ENCODE measurements around the gene NTN5.
"Not testable (repeated sequence)": the region's sequence is repeated elsewhere in the genome, so short reads cannot be mapped to it uniquely, and the experiment has no call there.

Gene NTN5

DNA sequence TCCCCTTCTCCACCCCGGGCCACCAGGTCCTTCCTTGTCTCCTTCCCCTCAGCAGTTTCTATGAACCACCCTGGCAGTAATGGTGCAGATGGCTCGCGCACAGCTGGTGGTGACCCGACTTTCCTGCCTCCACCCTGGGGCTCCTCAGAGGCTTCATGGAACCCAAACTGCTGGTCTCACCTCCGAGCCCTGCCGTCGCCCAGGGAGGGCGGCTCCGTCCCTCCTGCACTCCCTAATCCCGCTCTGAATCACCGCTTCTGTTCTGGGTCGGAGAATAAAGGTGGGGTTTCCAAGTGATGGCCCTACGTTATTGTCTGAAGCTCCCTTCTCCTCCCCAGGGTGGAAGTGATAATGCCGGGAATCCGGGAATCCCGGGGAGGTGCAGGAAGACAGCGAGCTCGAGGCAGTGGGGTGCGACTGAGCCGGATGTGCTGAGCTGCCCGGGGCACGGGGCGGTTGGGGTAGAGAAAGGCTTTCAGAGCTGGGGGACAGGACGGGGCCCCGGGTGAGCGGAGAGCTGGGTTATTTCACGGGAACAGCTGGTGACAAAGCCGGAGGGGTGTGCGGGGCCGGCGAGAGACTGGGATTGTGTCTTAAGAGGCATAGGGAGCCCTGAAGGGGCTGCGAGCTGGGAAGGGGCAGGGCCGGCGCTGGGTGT, 23.7 kb upstream of the NTN5 start:
- no peak for DNase-seq

DNA sequence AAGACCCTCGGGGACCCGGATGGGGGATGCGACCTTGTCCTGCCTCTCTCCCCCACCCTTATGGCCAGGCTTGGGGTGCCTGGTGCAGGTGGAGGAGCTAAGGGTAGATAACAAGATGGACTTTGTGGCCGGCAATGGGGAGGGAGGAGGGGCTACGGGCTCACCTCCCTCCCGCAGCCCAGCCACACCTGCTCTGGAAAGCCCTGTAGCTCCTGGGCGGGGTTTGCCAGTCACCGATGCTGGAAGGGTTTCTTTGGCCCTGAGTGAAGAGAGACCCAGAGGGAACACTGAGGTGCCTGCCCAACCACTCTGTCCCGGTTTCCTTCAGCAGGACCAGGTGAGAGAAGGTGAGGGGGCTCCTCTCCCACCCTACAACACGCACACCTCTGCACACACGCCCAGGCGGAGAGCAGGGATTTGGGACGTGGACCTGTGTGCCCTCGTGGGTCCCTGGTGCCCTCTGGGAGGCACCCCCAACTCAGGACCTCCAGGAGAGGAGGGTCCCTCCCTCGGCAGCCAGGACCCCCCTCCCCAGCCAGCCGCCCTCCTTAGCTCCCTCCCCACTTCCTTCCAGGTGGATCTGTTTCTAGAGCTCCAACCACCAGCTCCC, 23.0 kb upstream of the NTN5 start, which contains the start of gene FUT2:
TSS of gene FUT2 (plus strand) at position 229 of the 610 bp plus-strand sequence. CDS start 6,986 bp downstream, outside the sequence.
- no peak for DNase-seq

DNA sequence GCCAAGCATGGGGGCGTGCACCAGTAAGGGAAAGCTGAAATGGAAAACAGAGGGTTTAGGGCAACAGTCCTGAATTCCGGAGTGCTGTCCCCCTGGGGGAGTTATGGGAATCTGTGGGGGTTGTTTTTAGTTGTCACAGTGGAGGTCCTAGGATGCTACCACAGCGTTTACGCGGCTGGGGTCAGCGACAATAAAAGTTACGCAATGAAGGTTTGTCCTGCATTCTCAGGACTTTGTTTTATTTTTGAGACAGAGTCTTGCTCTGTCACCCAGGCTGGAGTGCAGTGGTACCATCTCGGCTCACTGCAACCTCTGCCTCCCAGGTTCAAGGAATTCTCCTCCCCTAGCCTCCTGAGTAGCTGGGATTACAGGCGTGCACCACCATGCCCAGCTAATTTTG, 20.8 kb upstream of the NTN5 start:
- not testable (repeated sequence) for DNase-seq

DNA sequence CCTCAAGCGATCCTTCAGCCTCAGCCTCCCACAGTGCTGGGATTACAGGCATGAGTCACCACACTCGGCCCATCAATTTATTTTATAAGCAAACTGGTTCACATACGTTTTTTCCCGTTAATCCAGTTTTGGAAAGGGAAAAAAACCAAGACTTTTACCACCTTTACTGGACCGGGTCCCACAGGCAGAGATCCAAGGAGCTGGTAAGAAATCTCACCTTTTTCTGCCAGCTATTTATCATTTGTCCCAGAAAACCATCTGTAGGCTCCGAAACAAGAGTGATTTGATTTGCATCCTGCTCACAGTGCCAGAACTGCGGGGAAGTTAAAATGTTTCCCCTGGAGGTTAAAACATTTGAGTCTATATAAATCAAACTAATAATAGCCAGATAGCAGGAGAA, 16.6 kb upstream of the NTN5 start:
- DNase-seq: no peak

DNA sequence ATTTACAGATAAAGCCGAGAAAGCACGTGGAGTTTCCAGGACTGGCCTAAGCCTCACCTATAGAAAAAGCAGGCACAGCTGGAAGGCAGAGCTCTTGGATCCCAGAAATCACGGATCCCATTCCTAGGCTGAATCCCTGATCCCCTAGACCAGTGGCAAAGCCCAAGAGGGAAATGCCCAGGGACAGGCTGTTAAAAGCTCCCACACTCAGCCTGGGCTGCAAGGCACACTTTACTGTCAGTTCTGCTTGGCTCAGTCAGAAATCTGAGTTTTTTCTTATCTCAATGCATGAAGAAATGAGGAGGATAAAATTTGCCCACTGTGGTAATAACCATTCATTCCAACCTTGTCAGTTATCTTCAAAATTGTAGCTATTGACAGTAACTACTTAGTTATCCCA, 15.0 kb upstream of the NTN5 start:
- no peak for DNase-seq

DNA sequence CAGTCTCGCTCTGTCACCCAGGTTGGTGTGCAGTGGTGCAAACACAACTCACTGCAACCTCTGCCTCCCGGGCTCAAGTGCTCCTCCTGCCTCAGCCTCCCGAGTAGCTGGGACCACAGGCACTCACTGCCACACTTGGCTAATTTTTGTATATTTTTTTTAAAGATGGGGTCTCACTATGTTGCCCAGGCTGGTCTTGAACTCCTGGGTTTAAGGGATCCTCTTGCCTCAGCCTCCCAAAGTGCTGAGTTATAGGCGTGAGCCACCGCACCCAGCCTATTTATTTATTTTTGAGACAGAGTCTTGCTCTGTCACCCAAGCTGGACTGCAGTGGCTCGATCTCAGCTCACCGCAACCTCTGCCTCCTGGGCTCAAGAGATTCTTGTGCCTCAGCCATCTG, 13.8 kb upstream of the NTN5 start:
- not testable (repeated sequence) for DNase-seq

DNA sequence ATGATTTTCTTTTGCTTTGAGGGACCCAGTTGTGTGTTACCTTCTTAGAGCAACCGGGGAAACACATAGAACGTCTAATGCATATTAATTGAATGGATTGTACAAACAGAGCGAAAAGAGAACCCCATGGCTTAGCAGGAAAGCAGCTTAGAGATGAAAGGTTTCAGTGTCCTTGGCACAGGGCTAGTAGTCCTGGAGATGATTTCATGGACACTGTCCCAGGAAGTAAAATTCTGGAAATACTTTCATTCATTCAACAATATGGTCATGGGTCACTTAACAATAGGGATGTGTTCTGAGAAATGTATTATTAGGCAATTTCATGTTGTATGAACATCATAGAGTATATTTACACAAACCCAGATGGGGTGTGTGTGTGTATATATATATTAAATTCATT, 13.3 kb upstream of the NTN5 start:
- DNase-seq: no peak

DNA sequence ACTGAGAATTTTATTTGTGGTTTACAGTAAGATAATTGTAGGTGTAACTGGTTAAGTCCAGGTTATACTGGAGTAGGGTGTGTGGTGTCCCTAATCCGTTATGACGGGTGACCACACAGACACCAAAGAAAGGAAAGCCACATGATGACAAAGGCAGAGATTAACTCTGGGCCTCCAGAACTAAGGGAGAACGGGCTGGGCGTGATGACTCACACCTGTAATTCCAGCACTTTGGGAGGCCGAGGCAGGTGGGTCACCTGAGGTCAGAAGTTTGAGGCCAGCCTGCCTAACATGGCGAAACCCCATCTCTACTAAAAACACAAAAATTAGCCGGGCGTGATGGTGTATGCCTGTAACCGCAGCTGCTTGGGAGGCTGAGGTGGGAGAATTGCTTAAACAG, 12.8 kb upstream of the NTN5 start:
- no peak for DNase-seq

DNA sequence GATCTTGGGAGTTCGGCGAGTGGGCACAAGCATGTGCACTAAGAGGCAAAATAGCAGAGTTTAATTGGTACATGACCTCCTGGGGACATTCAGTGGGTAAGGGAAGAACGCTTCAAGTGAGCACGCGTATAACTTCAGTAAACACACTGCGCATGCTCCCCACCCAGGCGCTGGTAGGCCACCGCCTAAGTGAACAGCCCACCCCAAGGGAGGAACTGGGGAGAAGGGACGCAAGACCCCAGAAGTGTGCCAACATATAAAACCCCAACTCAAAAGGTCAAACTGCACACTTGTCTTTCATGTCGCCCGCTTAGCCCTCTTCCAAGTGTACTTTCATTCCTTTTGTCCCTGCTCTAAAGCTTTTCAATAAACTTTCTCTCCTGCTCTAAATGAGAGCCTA, 10.5 kb upstream of the NTN5 start:
- DNase-seq: no peak

DNA sequence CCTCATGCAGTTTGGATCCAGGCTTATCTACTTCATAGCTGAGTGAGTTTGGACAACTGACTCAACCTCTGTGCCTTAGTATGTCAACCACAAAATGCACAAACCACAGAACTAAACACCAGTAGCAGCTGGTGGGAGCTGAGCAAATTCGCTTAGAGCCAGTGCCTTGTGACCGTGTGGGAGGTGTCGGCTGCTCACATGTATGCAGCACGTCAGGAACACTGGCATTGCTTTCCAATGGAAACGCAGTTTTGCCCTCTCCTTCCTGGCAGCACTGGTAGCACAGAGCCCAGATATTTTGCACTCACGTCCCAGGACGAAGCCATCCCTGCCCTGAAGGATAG, 8.3 kb upstream of the NTN5 start:
- no peak for DNase-seq

DNA sequence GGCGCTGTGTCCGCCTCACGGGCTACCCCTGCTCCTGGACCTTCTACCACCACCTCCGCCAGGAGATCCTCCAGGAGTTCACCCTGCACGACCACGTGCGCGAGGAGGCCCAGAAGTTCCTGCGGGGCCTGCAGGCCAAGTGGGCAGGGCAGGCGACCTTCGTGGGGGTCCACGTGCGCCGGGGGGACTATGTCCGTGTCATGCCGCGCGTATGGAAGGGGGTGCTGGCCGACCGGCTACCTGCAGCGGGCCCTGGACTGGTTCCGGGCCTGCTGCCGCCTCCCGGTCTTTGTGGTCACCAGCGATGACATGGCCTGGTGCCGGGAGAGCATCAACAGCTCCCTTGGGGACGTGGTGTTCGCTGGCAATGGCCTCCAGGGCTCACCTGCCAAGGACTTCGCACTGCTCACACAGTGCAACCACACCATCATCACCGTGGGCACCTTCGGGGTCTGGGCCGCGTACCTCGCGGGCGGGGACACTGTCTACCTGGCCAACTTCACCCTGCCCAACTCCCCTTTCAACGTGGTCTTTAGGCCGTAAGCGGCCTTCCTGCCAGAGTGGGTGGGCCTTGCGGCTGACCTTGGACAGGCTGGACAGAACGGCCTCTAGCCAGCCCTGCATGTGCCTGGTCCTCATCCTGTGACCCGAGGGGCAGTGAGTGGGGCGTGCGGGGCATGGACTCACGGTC, 7.8 kb upstream of the NTN5 start:
- no peak for DNase-seq

DNA sequence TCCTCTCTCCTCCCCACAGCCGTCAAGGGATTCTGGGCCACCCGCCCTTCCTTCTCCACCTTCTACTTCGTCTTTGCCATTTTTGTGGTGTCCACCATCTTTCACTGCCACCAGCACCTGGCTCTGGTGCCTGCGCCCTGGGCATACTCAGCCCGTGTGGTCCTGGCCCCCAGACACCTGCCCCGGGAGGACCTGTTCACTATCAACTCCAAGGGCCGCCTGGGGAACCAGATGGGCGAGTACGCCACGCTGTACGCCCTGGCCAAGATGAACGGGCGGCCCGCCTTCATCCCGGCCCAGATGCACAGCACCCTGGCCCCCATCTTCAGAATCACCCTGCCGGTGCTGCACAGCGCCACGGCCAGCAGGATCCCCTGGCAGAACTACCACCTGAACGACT, 7.2 kb upstream of the NTN5 start:
- DNase-seq: not testable (repeated sequence)

DNA sequence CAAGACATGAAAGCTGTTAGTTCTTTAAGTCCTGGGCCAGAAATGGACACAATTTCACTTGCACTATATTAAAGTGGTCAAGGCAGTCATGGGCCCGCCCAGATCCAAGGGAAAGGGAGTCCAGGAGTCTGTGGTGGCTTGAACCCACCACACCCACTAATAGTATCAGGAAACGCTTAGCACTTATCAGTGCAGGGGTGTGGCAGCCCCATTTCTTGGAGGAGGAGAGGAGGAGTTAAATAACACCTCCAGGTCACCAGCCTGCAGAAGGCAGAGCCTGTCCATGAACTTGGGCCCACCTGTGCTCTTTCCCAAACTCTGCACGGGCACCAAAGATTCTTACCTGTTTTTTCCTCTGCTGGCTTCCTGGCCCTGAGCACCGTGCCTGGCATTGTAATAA, 5.4 kb upstream of the NTN5 start:
- DNase-seq: no peak

DNA sequence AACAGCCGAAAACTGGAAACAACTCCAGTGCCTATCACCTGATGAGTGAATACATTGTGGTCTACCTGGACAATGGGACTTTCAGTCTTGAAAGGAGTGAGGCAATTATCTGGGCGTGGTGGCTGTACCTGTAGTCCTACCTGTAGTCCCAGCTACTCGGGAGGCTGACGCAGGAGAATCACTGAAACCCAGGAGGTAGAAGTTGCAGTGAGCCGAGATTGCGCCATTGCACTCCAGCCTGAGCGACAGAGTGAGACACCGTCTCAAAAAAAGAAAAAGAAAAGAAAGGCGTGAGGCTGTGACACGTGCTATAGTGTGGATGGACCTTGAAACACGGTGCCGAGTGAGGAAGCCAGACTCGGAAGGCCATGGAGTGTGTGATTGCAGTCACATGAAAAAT, 4.1 kb upstream of the NTN5 start:
- no peak for DNase-seq

DNA sequence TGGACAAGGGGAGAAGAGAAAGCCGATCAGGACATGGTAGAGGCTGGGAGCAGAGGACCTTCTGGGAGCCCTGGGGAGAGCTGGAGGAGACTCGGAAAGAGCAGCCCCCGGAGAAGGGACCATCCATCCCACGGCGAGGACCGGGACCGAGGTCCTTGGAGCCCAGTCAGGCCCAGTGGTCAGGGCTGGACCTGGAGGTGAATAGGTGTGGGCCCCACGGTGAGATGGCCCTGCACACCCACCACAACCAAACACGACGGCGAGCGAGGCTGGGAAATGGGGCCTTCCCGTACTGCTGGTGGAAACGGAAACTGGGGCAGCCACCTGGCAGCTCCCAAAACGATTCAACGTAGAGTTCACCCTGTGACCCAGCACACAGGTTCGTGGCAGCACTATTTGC, 3.7 kb upstream of the NTN5 start:
- DNase-seq: no peak

DNA sequence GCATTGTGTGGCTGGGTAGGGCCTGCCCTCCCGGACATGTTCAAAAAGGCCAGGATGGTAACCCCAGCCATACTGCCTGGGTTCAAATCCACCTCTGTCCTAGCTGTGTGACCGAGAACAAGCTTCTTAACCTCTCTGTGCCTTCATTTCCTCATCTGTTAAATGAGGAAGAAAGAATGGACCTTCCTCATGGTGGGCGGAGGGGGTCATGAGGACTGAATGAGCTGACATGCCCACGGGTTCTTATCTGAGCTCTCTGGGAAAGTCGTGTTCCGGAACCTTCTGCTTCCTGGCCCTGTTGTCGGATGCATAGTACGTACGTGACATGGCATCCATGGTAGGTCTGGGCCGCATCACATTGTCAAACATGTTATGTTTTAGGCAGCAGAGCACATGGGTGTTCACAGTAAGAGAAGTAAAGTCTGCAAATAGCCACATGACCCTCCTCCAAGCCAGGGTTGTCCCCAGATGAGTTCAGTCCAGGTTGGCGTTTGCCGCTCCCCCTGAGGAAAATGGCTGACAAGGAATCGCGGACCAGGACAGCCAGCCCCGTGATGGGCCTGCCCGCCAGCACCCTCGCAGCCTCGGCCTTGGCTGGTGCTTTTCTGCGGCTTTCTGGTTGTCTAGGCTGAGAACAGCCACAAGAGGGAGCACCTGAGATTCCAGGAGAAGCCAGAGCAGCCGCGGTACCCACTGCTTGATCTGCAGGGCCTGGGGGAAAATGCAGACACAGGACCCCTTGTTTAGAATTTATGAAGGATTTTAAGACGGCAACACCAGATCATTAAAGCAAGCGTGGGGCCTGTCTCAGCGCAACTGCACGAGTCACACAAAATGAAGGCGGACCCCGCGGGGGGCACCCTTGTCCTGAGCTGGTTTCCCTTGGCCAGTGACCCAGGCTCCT, 2.4 kb upstream of the NTN5 start:
- DNase-seq: peak; percentile 57

DNA sequence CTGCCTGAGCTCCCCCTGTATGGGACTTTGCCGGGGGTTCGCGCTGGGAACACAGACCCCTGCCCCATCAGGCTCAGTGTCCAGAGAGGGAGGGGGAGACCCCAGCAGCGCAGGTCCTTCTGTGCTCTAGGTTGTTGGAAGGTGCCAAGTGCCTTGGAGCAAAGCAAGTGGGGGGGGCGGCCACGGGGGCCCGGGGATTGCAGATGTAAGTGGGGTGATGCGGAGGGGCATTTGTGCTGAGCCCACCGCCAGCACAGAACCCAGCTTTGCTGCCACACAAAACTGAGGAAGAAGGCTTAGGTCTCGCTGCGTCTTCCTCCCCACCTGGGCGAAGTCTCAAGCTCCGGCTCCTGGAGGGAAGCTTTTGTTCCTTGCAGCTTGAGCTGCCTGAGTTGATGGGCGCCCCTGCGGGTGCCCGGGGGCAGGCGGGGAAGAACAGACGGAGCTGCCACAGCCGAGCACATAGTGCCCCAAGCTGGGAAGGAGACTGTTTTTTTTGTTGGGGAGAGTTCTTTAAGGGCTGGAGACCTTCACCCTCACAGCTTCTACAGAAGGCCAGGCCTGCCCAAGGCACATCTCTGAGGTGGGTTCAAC, 1.5 kb upstream of the NTN5 start:
- no peak for DNase-seq

DNA sequence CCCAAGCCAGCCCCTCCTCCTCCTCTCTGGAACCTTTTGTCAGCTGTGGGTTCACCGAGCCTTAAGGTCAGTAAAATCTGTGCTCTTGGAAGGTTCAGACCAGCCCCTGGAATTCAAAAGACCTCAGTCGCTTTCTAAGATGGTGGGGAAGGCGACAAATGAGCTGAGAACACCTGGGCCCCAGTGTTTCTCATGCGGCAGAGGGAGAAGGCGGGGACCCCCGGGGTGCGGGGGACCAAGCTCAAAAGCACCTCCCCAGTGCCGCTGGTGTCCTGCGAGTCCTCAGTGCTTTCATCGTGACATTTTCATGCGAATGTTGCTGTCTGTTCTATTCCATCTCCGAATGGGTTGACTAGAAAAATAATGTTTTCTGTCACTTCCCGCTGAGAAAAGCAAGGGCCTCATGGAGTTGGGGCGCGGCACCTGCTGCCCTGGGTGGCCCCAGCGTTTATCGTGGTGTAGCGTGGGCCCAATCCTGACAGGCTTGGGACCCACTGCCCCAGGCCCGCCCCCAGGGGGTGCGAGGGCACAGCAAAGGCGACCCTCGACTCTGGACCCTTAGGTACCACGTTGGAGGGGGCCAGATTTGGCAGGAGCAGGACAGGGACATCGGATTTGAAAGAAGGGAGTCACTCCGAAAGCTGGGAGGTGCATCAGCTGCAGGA, 751 bp upstream of the NTN5 start:
- no peak for DNase-seq

DNA sequence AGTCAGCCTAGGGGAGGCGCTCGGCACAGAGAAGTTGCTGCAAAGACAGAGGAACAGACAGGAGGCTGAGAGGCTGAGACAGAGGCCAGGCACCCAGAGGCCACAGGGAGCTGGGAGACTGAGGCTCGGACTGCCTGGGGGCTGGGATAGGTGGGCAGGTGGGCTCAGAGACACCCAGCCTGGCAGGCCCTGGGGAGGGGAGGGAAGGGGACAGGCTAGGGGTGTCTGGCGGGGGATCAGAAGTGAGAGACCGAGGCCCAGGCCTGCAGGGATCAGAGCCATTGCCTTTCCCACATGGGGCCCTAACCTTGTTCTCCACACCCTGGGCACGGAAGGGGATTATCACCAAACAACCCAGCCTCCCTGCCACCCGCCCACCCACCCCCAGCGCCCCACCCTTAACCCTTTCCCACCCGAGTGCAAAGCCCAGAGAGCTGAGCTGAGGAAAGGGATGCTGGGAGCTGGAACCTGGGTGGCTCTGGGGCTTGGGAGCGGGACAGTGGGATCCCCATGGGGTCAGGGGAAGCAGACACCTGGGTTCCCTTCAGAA, 1.3 kb downstream of the NTN5 start:
- DNase-seq: no peak

DNA sequence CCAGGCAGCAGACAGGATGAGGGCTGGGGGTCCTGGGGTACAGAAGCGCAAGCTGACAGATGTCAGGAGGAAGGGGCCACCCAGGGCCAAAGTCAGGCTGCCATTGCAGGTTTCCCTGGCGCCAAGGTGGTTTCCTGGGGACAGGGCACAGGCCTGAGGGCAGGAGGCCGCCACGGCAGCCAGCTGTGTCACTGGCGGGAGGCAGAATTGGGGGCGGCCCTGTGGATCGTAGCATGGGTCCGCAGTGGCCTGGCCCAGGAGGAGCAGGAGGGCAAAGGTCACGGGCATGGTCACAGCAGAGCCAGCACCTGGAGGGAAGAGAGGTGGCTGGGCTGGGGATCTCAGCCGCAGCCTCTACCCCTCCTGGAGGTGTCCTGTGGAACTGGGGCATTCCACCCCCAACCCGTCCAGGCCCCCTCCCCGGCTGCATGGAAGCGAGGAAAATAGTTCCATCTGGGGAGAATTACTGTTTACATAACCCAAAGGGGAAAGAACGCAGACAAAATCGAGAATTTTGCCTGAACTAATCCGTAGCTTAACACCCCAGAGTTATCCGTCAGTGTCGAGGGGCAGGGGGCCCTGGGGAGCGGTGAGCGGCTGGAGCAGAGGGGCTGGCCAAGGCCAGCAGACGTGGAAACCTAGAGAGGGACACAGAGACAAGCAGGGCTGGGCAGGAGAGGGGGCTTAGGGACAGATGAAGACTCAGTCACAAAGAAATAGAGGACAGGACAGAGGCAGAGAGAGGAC, 1.9 kb downstream of the NTN5 start:
- no peak for DNase-seq

DNA sequence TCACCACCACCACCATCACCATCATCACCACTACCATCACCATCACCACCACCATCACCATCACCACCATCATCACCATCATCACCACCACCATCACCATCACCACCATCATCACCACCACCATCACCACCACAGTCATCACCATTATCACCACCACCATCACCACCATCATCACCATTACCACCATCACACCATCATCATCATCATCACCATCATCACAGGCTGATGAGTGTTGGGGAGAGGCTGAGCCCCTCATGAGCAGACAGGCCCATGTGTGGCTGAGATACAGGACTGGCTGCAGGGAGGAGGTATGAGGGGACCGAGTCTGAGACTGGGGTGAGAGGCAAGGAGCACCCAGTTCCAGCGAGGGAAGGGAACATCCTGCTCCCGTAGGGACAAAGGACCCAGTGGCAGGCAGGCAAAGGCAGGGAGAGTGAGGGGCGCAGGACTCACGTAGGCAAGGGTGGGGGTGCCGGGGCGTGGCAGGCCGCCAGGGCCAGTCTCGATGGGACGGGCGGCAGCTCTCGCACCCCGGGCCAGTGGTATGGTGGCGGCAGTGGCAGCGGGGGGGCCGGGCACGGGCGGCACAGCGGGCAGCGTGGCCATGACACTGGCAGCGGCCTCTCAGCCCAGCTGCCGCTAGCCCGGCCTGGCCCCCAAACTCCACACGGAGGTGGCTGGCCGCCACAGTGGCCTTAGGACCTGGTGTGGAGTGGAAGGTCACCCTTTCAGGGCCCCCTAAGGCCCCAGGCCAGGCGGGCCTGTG, 2.7 kb downstream of the NTN5 start:
- no peak for DNase-seq
